WTC11 (cell line): ENCODE results near the gene RNPEPL1. TPM values are rescaled to one million over a fixed set of nuclear protein-coding genes. Genes with fewer than 3 reads are reported as not detected.

Source experiments
- ATAC-seq: fragments of 200-7000 bp; cut with Tn5 transposase; 2 replicates; pipeline ENCODE4 v1.10.0; 2021; ENCODE audit warnings: mild to moderate bottlenecking, moderate library complexity
- CTCF ChIA-PET: fragments of 300-600 bp; sonication (Branson Sonifier 250); formaldehyde crosslinking; loops from one replicate; lab custom pipeline; 2021; ENCODE audit warnings: antibody characterized with exemption; lab: Charles Lee
- POLR2A ChIA-PET: fragments of 350-600 bp; sonication (Branson Sonifier 250); formaldehyde crosslinking; loops from one replicate; lab custom pipeline; 2021; ENCODE audit warnings: antibody characterized with exemption; lab: Charles Lee
- DNase-seq: peaks from one replicate; pipeline ENCODE4 v3.0.0; 2021; ENCODE audit warnings: low spot score
- H3K27ac Mint-ChIP-seq: 2 replicates; pipeline ENCODE4 v1.8.0; 2021; ENCODE audit warnings: mixed read lengths
- H3K27me3 Mint-ChIP-seq: 2 replicates; pipeline ENCODE4 v1.8.0; 2021; ENCODE audit warnings: low read depth, mild to moderate bottlenecking, moderate library complexity, mixed read lengths
- H3K36me3 Mint-ChIP-seq: 2 replicates; pipeline ENCODE4 v1.8.0; 2021; ENCODE audit warnings: mixed read lengths
- H3K4me1 Mint-ChIP-seq: 2 replicates; pipeline ENCODE4 v1.8.0; 2022; ENCODE audit warnings: mixed read lengths
- H3K4me3 Mint-ChIP-seq: 2 replicates; pipeline ENCODE4 v1.8.0; 2021; ENCODE audit warnings: mild to moderate bottlenecking, moderate library complexity, mixed read lengths
- H3K9me3 Mint-ChIP-seq: 2 replicates; pipeline ENCODE4 v1.8.0; 2021; ENCODE audit warnings: mixed read lengths
- FOXK1 ChIP-seq: sonication (generic); formaldehyde crosslinking; IDR thresholded peaks from 2 replicates; pipeline ENCODE4 v1.8.0; 2022; ENCODE audit warnings: mild to moderate bottlenecking, moderate library complexity, missing genetic modification reagents
- KAT7 ChIP-seq: sonication (generic); formaldehyde crosslinking; IDR thresholded peaks from 2 replicates; pipeline ENCODE4 v1.8.1; 2023; ENCODE audit warnings: missing genetic modification reagents, mild to moderate bottlenecking, borderline replicate concordance
- NR3C1 ChIP-seq: sonication (generic); formaldehyde crosslinking; conservative IDR thresholded peaks from 2 replicates; pipeline ENCODE4 v1.8.1; 2023; ENCODE audit warnings: low read depth, mild to moderate bottlenecking, missing genetic modification reagents
- SP1 ChIP-seq: sonication (generic); formaldehyde crosslinking; conservative IDR thresholded peaks from 2 replicates; pipeline ENCODE4 v1.8.1; 2022; ENCODE audit warnings: missing genetic modification reagents
- ZNF121 ChIP-seq: sonication (generic); formaldehyde crosslinking; IDR thresholded peaks from 2 replicates; pipeline ENCODE4 v1.8.0; 2023; ENCODE audit warnings: missing genetic modification reagents
- total RNA-seq: library from RNA; stranded (reverse); gene quantifications from 3 replicates; pipeline ENCODE4 v1.2.3, GENCODE V29; 2021
- TF ChIP-seq, protein P1 (sequence below): sonication (generic); formaldehyde crosslinking; IDR thresholded peaks from 2 replicates; pipeline ENCODE4 v1.8.0; 2023; ENCODE audit warnings: mild to moderate bottlenecking, missing genetic modification reagents
- TF ChIP-seq, protein P2 (sequence below): fragments of 200-600 bp; IDR thresholded peaks from 2 replicates; pipeline ENCODE4 v1.8.0; 2022; ENCODE audit warnings: antibody characterized with exemption
- TF ChIP-seq, protein P3 (sequence below): sonication (generic); formaldehyde crosslinking; IDR thresholded peaks from 2 replicates; pipeline ENCODE4 v1.8.1; 2022; ENCODE audit warnings: mild to moderate bottlenecking, moderate library complexity, missing genetic modification reagents
- TF ChIP-seq, protein P4 (sequence below): sonication (generic); formaldehyde crosslinking; IDR thresholded peaks from 2 replicates; pipeline ENCODE4 v1.8.1; 2022; ENCODE audit warnings: low read depth, missing genetic modification reagents, borderline replicate concordance
- TF ChIP-seq, protein P5 (sequence below): sonication (generic); formaldehyde crosslinking; IDR thresholded peaks from 2 replicates; pipeline ENCODE4 v1.8.0; 2022; ENCODE audit warnings: mild to moderate bottlenecking, missing genetic modification reagents
- TF ChIP-seq, protein P6 (sequence below): sonication (generic); formaldehyde crosslinking; IDR thresholded peaks from 2 replicates; pipeline ENCODE4 v1.8.0; 2022; ENCODE audit warnings: mild to moderate bottlenecking, missing genetic modification reagents

RNPEPL1 gene
- total RNA-seq, 1 experiment from 2014 or later = 18.8 TPM

DNA sequence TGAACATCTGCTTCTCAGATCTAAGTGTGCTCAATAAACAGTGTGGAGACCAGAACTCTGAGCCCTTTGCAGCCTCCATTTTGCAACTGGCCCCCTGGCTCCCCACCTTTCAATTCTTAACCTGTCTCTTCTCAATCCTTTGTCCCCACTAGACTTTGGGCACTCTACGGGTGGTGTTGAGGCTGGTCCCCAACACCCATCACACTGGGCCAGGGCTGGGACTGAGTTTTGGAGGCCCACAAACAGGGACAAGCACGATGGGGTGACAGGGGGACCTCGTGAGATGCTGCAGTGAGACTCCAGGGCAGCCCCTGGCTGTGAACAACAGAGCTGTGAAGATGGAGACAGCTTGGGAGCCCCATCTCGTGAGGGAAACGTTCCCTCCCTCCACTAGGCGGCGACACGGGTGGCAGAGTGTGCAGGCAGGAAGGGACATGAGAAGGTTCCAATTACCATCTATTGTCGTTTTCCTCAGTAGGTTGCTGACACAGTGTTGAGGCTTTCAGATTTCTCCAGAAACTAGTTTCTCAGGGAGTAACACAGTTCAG is 11.7 kb upstream of the RNPEPL1 start (continued):
- TF ChIP-seq, protein P1, sequence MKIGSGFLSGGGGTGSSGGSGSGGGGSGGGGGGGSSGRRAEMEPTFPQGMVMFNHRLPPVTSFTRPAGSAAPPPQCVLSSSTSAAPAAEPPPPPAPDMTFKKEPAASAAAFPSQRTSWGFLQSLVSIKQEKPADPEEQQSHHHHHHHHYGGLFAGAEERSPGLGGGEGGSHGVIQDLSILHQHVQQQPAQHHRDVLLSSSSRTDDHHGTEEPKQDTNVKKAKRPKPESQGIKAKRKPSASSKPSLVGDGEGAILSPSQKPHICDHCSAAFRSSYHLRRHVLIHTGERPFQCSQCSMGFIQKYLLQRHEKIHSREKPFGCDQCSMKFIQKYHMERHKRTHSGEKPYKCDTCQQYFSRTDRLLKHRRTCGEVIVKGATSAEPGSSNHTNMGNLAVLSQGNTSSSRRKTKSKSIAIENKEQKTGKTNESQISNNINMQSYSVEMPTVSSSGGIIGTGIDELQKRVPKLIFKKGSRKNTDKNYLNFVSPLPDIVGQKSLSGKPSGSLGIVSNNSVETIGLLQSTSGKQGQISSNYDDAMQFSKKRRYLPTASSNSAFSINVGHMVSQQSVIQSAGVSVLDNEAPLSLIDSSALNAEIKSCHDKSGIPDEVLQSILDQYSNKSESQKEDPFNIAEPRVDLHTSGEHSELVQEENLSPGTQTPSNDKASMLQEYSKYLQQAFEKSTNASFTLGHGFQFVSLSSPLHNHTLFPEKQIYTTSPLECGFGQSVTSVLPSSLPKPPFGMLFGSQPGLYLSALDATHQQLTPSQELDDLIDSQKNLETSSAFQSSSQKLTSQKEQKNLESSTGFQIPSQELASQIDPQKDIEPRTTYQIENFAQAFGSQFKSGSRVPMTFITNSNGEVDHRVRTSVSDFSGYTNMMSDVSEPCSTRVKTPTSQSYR (CRISPR knock-in tag) = no peak
- TF ChIP-seq, protein P2, sequence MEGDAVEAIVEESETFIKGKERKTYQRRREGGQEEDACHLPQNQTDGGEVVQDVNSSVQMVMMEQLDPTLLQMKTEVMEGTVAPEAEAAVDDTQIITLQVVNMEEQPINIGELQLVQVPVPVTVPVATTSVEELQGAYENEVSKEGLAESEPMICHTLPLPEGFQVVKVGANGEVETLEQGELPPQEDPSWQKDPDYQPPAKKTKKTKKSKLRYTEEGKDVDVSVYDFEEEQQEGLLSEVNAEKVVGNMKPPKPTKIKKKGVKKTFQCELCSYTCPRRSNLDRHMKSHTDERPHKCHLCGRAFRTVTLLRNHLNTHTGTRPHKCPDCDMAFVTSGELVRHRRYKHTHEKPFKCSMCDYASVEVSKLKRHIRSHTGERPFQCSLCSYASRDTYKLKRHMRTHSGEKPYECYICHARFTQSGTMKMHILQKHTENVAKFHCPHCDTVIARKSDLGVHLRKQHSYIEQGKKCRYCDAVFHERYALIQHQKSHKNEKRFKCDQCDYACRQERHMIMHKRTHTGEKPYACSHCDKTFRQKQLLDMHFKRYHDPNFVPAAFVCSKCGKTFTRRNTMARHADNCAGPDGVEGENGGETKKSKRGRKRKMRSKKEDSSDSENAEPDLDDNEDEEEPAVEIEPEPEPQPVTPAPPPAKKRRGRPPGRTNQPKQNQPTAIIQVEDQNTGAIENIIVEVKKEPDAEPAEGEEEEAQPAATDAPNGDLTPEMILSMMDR = peak; percentile 46
- TF ChIP-seq, all 79 proteins: peak for 2

DNA sequence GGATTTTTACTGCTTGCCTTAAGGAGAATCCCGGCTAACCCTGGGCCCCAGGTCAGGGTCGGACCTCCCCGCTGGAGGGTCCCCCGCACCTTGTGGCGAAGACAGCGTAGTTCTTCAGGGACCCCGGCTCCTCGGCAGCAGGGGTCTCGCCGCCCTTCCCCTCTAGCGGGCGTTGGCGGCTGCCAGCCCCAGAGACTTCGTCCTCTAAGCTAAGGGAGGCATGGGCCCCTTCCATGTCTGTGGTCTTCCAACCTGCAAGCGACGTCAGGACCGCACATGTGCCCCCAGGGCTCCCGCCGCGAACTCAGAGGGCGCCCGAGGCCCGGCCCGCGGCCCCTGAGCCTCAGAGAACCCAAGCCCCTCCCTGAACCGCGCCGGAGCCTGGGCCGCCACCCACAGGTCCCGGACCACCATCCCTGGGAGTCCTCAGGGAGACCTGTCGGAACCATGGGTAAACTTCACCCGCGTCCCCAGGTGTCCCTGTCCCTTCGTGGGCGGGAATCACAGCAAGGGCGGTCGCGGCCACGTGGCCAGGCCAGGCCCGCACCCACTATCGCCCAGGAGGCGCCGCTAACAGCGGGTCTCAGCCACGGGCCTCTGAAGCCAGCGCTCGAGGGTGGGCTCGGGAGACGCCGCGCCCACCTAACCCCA is 11.1 kb upstream of the RNPEPL1 start:
- POLR2A ChIA-PET = no interaction called here
- no peak for DNase-seq
- no peaks in the 10 kb centered on the region; the same call in 1 of the 2 replicates for H3K9me3 Mint-ChIP-seq
- CTCF ChIA-PET = interaction anchor here (1.0 to 2.9 kb wide), 15 partner anchors 9 to 101 kb away, joined by 3 to 24 read pairs (median 5); partner anchors contain the start of genes CAPN10 and RNPEPL1
- H3K36me3 Mint-ChIP-seq = no peaks in the 10 kb centered on the region; the same call in 1 of the 2 replicates
- ATAC-seq = no peak
- no peak overlapping the region for H3K27ac Mint-ChIP-seq
- no peak for TF ChIP-seq FOXK1
- no peak for TF ChIP-seq KAT7 (CRISPR knock-in tag)
- no peak for TF ChIP-seq ZNF121
- H3K27me3 Mint-ChIP-seq = peaks cover 32% of the 10 kb centered on the region
- H3K4me3 Mint-ChIP-seq = peak overlapping the region; percentile 45
- H3K4me1 Mint-ChIP-seq = peaks cover 29% of the 10 kb centered on the region

DNA sequence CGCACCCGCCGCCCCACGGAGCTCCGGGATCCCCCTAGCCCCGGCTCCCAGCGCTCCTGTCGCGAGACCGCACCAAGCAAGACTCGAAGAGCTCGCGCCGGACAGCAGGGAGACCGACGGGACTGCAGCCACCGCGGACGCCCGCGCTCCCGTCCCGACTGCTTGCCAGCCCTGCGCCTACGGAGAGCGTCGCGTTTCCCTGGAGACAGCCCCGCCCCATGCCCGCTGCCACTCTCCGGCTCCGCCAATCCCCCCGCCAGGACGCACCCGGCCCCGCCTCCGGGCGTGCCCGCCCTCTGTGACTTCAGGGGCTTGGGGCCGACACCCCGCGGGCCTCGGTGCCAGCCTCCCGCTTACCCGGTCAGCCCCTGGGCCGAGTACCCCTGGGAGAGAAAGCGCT is 10.5 kb upstream of the RNPEPL1 start, which contains the start of gene ANKMY1:
TSS of gene ANKMY1 (minus strand) at position 181 of the 400 bp plus-strand sequence. CDS start 653 bp downstream, outside the sequence.
- Mint-ChIP-seq H3K36me3 (no peaks in the 10 kb centered on the region), H3K9me3 (no peaks in the 10 kb centered on the region), H3K27me3 (peaks cover 32% of the 10 kb centered on the region), H3K4me3 (peak within 1 kb of the TSS; percentile 57), H3K4me1 (peaks cover 29% of the 10 kb centered on the region), H3K27ac (no peak within 1 kb of the TSS)
- peak; percentile 66 for ATAC-seq
- peak; percentile 94 for DNase-seq
- ChIA-PET POLR2A (no interaction called here), CTCF (interaction anchor here (1.0 to 2.9 kb wide), 8 partner anchors 9 to 83 kb away, joined by 3 to 24 read pairs (median 6); partner anchors contain the start of gene CAPN10)
- TF ChIP-seq NR3C1 = no peak
- peak; percentile 89 for TF ChIP-seq SP1 (CRISPR knock-in tag)
- TF ChIP-seq, protein P3, sequence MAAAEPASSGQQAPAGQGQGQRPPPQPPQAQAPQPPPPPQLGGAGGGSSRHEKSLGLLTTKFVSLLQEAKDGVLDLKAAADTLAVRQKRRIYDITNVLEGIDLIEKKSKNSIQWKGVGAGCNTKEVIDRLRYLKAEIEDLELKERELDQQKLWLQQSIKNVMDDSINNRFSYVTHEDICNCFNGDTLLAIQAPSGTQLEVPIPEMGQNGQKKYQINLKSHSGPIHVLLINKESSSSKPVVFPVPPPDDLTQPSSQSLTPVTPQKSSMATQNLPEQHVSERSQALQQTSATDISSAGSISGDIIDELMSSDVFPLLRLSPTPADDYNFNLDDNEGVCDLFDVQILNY (CRISPR knock-in tag) = 0 out of 2 replicates have a peak, but pooled peaks have one; percentile 20

DNA sequence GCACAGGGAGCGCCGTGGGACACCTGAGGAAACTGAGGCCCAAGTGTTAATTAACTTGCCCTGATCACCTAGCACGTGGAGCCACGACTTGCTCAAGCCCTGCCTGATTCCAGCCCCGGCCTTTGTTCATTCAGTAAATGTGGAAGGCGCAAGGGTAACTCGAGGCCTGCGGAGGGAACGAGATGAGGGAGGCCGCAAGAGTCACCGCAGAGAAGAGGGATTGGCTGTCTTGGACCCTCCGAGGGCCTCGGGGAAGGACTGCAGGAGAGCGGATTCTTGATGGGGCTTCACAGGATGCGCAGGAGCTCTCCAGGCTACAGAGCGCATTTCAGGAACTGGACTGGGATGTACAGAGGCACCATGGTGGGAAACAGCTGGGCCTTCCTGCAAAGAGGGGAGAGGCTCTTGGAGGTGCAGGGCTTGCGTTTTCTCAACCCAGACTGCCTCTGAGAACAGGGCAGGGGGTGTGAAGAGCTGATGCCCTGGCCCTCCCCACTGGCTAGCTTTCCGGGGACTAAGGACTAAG is 10.0 kb upstream of the RNPEPL1 start:
- no peak for ATAC-seq
- H3K27ac Mint-ChIP-seq = no peak overlapping the region
- peak overlapping the region; percentile 57 for H3K4me3 Mint-ChIP-seq
- TF ChIP-seq, protein P4, sequence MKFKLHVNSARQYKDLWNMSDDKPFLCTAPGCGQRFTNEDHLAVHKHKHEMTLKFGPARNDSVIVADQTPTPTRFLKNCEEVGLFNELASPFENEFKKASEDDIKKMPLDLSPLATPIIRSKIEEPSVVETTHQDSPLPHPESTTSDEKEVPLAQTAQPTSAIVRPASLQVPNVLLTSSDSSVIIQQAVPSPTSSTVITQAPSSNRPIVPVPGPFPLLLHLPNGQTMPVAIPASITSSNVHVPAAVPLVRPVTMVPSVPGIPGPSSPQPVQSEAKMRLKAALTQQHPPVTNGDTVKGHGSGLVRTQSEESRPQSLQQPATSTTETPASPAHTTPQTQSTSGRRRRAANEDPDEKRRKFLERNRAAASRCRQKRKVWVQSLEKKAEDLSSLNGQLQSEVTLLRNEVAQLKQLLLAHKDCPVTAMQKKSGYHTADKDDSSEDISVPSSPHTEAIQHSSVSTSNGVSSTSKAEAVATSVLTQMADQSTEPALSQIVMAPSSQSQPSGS = no peak
- TF ChIP-seq, protein P5, sequence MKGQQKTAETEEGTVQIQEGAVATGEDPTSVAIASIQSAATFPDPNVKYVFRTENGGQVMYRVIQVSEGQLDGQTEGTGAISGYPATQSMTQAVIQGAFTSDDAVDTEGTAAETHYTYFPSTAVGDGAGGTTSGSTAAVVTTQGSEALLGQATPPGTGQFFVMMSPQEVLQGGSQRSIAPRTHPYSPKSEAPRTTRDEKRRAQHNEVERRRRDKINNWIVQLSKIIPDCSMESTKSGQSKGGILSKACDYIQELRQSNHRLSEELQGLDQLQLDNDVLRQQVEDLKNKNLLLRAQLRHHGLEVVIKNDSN (CRISPR knock-in tag) = 0 out of 2 replicates have a peak, but pooled peaks have one; percentile 15
- TF ChIP-seq, protein P6, sequence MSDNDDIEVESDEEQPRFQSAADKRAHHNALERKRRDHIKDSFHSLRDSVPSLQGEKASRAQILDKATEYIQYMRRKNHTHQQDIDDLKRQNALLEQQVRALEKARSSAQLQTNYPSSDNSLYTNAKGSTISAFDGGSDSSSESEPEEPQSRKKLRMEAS (CRISPR knock-in tag) = peak; percentile 84
- no peaks in the 10 kb centered on the region for H3K9me3 Mint-ChIP-seq
- no peak for DNase-seq
- H3K27me3 Mint-ChIP-seq = peaks cover 32% of the 10 kb centered on the region
- POLR2A ChIA-PET = no interaction called here
- H3K36me3 Mint-ChIP-seq = no peaks in the 10 kb centered on the region
- CTCF ChIA-PET = interaction anchor here (1.0 to 2.9 kb wide), 6 partner anchors 8 to 83 kb away, joined by 3 to 24 read pairs (median 8); partner anchors contain the start of gene CAPN10
- peaks cover 29% of the 10 kb centered on the region for H3K4me1 Mint-ChIP-seq
